Activated T-helper 17 cell treated with anti-CD3 and anti-CD28 coated beads, Interleukin-2, amount 50 U/mL, for 72 hours (primary cell): ENCODE results near the gene ETFB. TPM values are rescaled to one million over a fixed set of nuclear protein-coding genes. Genes with fewer than 3 reads are reported as not detected.
"Not testable (repeated sequence)": the region's sequence is repeated elsewhere in the genome, so short reads cannot be mapped to it uniquely, and the experiment has no call there.

Experiments used
- ATAC-seq: fragments of 150-1000 bp; cut with Tn5 transposase; replicated peaks from 2 replicates; pipeline ENCODE4 v1.10.0; 2021; ENCODE audit warnings: mild to moderate bottlenecking, moderate library complexity
- H3K27ac Mint-ChIP-seq: one replicate; pipeline ENCODE4 v1.8.0; 2022; ENCODE audit warnings: mixed read lengths
- H3K27me3 Mint-ChIP-seq: one replicate; pipeline ENCODE4 v1.8.0; 2022; ENCODE audit warnings: mixed read lengths
- H3K36me3 Mint-ChIP-seq: one replicate; pipeline ENCODE4 v1.8.0; 2022; ENCODE audit warnings: low read depth, mild to moderate bottlenecking, mixed read lengths
- H3K4me1 Mint-ChIP-seq: one replicate; pipeline ENCODE4 v1.8.0; 2022; ENCODE audit warnings: mixed read lengths
- H3K4me3 Mint-ChIP-seq: one replicate; pipeline ENCODE4 v1.8.0; 2022; ENCODE audit warnings: mild to moderate bottlenecking, mixed read lengths
- H3K9me3 Mint-ChIP-seq: one replicate; pipeline ENCODE4 v1.8.0; 2022; ENCODE audit warnings: mixed read lengths
- total RNA-seq, 2 donors: library from RNA; stranded (reverse); gene quantifications; one replicate each; pipeline ENCODE4 v1.2.3, GENCODE V29; 2022

ETFB gene
- 100 to 1,000 TPM in 1 of 2 donors, 10 to 100 TPM in 1; 67.0 to 101 TPM for total RNA-seq

DNA sequence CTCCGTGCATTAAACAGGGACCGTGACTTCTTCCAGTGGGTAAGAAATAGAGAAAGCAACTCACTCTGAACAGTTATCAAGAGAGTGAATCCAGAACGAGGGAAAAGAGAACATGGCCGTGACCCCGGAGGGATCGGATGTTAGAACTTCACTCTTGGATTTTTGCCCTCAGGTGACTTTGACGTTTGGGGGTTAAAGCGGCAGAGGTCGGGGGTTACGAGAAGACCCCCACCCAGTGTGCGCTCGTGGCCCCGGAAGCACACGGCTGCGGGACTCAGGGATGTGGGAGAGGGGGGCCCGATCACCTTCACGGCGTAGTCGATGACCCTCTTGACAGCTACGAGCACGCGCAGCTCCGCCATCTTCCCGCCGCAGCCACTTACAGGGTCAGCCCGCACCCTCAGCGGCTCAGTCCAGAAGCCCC is at the start of gene ETFB:
Gene ETFB (minus strand): TSS at position 424 of the 424 bp plus-strand sequence. CDS start 62 bp downstream, at position 362.
- peaks cover 33% of the 10 kb centered on the region for H3K36me3 Mint-ChIP-seq
- no peaks in the 10 kb centered on the region for H3K27me3 Mint-ChIP-seq
- peak within 1 kb of the TSS; percentile 100 for H3K4me3 Mint-ChIP-seq
- no peak for ATAC-seq
- H3K27ac Mint-ChIP-seq: peak within 1 kb of the TSS; percentile 98
- H3K4me1 Mint-ChIP-seq: peaks cover 32% of the 10 kb centered on the region
- no peaks in the 10 kb centered on the region for H3K9me3 Mint-ChIP-seq

DNA sequence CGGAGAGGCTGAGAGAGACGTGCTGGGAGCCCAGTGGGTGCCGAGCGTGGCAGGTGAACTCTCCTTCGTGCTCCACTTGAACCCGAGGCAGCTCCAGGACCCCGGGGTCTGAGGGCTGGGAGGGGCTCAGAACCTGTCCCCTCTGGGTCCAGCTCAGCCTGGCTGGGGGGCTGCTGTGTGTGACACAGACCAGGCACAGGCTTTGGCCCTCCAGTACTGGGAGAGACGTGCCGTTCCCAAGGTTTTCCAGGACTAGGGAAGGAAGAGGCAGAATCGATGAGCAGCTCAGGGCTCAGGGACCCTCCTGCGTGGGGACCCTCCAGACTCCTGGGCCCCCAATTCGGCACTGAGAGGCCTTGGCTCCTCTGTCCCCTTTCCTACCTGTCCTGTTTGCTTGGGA is 49.0 kb upstream of the ETFB start:
- Mint-ChIP-seq H3K36me3 (no peaks in the 10 kb centered on the region), H3K27me3 (peaks cover 16% of the 10 kb centered on the region), H3K9me3 (no peaks in the 10 kb centered on the region), H3K27ac (no peak overlapping the region), H3K4me3 (no peak overlapping the region), H3K4me1 (peaks cover 5% of the 10 kb centered on the region)
- no peak for ATAC-seq

DNA sequence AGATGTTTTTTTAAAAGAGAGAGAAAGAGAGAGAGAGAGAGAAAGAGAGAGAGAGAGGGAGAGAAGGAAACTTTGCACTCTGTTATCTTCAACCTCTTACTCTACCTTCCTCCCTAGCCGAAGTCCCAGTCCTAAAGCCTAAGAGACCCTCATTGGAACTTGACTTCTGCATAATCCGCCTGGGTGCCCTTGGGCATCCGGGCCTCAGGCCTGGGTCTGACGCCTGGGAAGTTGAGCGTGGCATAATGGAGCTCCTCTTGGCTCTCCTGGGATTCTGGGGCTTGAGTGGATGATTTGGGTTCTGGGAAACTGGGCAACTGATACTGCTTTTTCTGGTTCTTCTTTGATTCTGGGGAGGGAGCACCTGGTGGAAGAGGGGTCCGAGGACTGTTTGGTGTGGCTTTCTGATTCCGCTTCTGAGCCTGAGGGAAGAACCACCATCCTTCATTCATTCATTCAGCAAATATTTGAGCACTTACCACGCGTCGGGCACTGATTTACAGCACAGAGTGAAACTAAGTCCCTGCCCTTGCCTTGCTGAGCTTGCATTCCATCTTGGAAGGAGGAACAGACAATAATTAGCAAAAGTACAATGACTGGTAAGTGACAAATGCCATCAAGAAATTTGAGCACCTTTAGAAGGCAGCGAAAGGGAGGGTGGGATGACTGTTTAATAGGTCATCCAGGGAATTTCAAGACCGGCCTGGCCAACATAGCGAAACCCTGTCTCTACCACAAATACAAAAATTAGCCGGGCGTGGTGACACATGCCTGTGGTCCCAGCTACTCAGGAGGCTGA is 45.0 kb upstream of the ETFB start:
- Mint-ChIP-seq H3K4me3 (no peak overlapping the region), H3K27ac (no peak overlapping the region), H3K36me3 (no peaks in the 10 kb centered on the region), H3K9me3 (no peaks in the 10 kb centered on the region), H3K27me3 (peaks cover 7% of the 10 kb centered on the region), H3K4me1 (no peaks in the 10 kb centered on the region)
- no peak for ATAC-seq

DNA sequence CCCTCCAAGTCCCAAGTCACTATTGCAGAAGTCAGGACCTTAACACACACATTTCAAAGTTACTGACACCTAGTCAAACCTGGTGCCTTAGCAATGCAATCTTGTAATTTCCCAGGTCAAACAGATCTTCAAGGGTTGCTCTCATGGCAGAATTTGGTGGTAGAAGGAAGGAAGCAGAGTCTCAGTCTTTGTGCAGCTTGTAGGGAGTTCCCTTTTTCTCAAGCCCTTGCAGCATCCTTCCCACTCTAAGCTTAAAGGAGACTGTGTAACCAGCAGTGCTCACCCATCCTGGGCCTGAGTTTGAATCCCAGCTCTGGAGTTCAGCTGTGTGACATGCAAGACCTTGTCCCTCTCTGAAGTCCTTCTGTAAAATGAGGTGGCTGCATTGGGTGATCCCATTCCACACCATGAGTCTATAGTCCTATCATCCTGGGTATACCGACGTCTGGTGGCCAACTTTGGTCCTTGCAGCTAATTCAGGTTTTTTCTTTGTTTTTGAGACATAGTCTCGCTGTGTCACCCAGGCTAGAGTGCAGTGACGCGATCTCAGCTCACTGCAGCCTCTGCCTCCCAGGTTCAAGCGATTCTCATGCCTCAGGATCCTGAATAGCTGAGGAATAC is 41.4 kb upstream of the ETFB start:
- Mint-ChIP-seq H3K9me3 (peaks cover 3% of the 10 kb centered on the region), H3K36me3 (no peaks in the 10 kb centered on the region), H3K27ac (no peak overlapping the region), H3K27me3 (peaks cover 14% of the 10 kb centered on the region), H3K4me3 (no peak overlapping the region), H3K4me1 (peaks cover 5% of the 10 kb centered on the region)
- peak; percentile 74 for ATAC-seq

DNA sequence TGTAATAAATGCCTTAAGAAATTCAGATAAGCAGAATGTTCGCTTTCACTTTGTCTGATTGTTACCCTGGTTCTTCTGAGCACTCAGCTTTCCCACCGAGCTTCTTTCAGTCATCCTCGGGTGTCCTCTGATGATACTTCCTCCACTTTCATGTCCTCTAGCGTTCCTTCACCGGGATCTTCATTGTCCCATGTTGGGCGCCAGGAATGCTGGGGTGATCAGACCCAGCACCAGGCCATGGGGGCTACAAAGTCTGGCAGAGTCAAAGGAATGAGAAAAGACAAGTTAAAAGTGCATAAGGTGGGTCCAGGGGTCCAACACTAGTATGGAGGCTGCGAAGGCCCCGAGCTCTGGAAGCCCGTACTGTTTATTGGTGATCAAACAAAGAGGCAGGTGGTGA is 35.9 kb upstream of the ETFB start:
- Mint-ChIP-seq H3K4me3 (no peak overlapping the region), H3K9me3 (peaks cover 11% of the 10 kb centered on the region), H3K27me3 (peaks cover 7% of the 10 kb centered on the region), H3K36me3 (no peaks in the 10 kb centered on the region), H3K4me1 (peaks cover 5% of the 10 kb centered on the region), H3K27ac (no peak overlapping the region)
- no peak for ATAC-seq

DNA sequence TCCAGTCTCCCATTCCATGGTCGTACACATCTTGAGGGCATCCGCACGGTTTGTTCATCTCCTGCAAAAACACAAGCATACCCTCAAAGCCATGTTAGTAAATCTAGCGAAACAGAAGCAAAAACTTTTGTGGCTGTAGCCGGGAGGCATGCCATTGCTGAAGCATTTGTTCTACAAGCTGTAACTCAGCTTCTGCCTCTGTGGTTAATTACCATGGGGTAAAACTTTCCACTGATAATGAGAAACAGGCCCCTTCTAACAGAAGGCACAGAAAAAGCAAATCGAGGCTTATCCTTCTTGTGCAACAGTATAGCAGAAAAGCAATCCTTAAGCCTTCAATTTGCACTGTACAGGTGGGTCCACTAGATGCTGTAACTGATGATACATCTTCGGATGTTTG is 33.7 kb upstream of the ETFB start:
- not testable (repeated sequence) for H3K4me1 Mint-ChIP-seq, H3K36me3 Mint-ChIP-seq, H3K4me3 Mint-ChIP-seq, H3K27me3 Mint-ChIP-seq, ATAC-seq
- H3K27ac Mint-ChIP-seq: peak overlapping the region; percentile 5
- peaks cover 11% of the 10 kb centered on the region for H3K9me3 Mint-ChIP-seq

DNA sequence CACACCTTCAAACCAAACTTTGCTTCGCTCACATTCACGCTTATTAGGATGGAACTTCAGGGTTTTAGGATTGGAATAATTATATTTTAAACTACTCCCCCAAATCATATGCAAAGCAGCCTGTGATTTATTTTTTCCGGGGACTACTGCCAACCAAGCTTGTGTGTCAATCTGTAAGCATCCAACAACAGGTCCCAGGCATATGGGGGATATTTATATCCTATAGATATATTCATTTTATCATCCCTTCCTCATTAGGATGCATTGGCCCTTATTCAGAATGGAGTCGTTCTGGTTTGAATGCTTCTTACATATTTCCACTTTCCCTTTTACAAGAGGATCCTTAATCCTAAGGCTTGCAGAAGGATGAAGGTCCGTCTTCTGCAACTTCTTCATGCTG is 33.0 kb upstream of the ETFB start:
- Mint-ChIP-seq H3K27me3 (peaks cover 7% of the 10 kb centered on the region), H3K36me3 (peaks cover 13% of the 10 kb centered on the region), H3K4me3 (no peak overlapping the region), H3K27ac (no peak overlapping the region), H3K9me3 (peaks cover 11% of the 10 kb centered on the region), H3K4me1 (peaks cover 5% of the 10 kb centered on the region)
- ATAC-seq: no peak

DNA sequence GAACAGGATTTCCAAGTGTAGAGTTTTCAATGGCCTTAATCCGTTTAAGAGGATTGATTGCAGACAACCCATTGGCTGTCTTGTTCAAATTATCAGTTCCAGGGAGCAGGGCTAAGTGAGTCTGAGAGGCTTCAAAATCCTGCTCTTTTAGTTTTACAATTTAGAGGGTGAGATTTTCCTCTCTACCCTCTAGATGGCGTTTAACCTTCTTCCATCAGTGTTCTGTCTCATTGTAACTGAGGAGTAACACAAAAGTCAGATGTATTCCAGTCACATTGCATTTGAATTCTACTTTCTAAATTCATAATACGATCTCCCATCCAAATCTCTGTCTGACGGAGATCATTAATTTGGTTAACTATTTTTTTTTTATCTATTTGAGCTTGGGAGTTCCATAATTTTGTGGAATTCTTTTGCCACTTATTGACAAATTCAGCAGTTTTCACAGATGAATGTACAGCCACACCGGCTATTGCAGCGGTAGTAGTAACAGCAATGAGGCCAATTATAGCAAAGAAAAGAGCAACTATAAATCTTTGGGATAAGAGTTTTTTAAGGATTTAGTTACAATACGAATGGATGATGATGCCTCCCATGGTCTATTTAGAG is 32.0 kb upstream of the ETFB start:
- Mint-ChIP-seq H3K36me3 (peaks cover 17% of the 10 kb centered on the region), H3K27ac (no peak overlapping the region), H3K4me1 (peaks cover 5% of the 10 kb centered on the region), H3K27me3 (peaks cover 3% of the 10 kb centered on the region), H3K4me3 (no peak overlapping the region), H3K9me3 (peaks cover 11% of the 10 kb centered on the region)
- ATAC-seq: no peak

DNA sequence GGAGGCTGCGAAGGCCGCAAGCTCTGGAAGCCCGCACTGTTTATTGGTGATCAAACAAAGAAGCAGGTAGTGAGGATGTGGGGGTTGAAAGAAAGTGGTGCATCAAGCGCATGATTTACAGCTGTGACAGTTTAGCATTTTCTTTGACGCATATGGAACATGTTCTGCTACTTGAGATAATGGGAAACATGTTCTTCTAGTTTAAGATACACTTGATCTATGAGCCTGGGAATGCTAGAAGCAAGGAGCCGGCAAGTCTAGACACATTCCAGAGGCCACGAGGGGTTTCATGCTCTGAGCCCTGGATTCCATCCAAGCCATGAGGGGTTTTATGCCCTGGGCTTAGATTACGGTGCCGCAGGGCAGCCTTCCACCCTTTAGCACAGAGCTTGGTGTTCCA is 31.3 kb upstream of the ETFB start:
- not testable (repeated sequence) for H3K27me3 Mint-ChIP-seq, H3K4me3 Mint-ChIP-seq, ATAC-seq, H3K4me1 Mint-ChIP-seq, H3K9me3 Mint-ChIP-seq, H3K27ac Mint-ChIP-seq
- H3K36me3 Mint-ChIP-seq: peaks cover 17% of the 10 kb centered on the region

DNA sequence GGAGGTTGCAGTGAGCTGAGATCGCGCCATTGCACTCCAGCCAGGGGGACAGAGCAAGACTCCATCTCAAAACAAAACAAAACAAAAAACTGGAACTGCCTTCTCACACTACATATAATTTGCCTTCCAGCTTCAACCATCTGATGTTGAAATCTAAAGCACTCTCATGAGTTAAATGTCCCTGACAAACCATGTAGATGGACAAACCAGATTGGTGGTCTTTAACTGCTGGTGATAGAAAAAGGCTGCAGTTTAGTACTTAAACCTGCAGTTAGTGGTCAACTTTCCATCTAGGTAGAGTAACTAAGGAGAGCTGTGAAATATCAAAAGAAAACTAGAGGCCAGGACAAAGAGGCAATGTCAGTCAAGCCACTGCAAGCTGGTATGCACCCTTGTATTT is 30.0 kb upstream of the ETFB start:
- H3K36me3 Mint-ChIP-seq: peaks cover 17% of the 10 kb centered on the region

DNA sequence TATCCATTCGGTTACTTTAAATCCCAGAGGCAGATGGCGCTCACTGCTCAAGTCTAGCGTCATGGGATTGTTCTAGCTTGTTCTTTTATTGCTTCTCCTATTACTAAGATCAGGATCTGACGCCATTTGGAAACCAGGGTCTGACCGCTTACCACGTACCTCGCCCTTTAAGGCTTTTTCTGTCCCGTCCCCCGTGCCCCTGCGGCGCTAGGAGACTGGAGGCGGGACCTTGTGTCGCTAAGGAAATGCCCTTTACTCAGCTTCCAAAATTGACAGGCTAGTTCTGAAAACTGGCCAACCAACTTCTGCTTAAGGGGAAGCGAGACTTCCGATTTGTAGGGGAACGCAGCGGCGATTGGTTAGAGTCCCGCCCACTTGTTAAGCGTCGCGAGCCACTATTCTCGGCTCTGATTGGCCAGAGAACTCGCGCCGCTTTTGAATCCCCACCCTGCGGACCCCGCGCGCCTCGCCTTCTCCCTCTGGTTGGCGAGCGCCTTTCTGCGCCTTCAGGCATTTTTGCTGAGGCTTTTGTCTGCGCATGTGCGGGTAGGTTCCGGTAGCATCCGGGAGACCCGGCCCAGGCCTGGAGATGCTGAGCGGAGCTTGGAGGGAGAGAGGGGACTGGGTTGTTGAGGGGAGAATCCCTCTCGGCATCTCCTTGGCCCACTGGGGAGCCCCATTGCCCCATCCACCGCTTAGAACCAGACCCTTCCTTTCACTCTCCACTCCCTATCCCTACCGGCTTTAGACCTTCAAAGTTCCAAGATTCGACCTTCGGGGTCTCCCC is 28.1 kb upstream of the ETFB start:
- H3K27me3 Mint-ChIP-seq: no peaks in the 10 kb centered on the region
- ATAC-seq: peak; percentile 88
- H3K4me1 Mint-ChIP-seq: peaks cover 16% of the 10 kb centered on the region
- H3K4me3 Mint-ChIP-seq: peak overlapping the region; percentile 96
- H3K9me3 Mint-ChIP-seq: no peaks in the 10 kb centered on the region
- peaks cover 17% of the 10 kb centered on the region for H3K36me3 Mint-ChIP-seq
- peak overlapping the region; percentile 97 for H3K27ac Mint-ChIP-seq

More for the DNA sequence above, 30.0 kb upstream of the ETFB start:
- ATAC-seq: no peak
- no peaks in the 10 kb centered on the region for H3K27me3 Mint-ChIP-seq
- peaks cover 13% of the 10 kb centered on the region for H3K4me1 Mint-ChIP-seq
- peak overlapping the region; percentile 97 for H3K27ac Mint-ChIP-seq
- H3K4me3 Mint-ChIP-seq: peak overlapping the region; percentile 96
- H3K9me3 Mint-ChIP-seq: no peaks in the 10 kb centered on the region

DNA sequence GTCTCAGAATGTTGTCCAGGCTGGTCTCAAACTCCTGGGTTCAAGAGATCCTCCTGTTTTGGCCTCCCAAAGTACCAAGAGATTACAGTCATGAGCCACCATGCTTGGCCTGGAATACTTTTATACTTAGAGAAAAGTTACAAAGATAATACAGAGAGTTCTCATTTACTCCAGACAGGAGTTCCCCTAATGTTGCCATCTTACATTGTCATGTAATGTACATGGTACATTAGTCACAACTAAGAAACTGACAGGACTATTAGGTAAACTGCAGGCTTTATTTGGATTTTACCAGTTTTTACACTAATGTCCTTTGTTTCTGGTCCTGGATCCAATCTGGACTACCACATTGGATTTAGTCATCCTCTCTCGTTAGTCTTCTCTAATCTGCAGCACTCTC is 26.5 kb upstream of the ETFB start:
- H3K9me3 Mint-ChIP-seq: no peaks in the 10 kb centered on the region
- ATAC-seq: no peak
- H3K36me3 Mint-ChIP-seq: peaks cover 17% of the 10 kb centered on the region
- H3K27ac Mint-ChIP-seq: peak overlapping the region; percentile 75
- peaks cover 16% of the 10 kb centered on the region for H3K4me1 Mint-ChIP-seq
- peak overlapping the region; percentile 71 for H3K4me3 Mint-ChIP-seq
- no peaks in the 10 kb centered on the region for H3K27me3 Mint-ChIP-seq

DNA sequence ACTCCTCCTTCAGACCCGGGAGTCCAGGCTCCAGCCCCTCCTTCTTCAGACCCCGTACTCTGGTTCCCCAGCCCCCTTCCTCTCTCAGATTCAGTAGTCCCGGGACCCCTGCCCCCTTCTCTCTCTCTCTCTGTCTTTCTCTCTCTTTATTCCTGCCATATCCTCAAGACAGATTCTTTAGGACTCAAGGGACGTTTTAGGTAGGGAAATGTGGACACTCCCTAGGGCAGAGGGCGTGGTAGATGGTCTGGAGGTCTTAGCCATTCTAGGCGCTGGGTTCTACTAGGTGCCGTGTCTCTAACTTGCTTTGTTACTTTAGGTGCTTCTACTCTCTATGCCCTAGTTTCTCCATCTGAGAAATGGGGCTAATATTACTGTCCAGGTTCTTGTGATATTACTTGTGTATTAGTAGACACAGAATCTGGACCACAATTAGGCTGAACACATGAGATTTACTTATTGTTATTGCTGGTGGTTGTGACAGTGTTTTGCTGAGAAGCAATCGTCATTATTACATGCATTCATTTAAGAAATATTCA is 25.0 kb upstream of the ETFB start:
- H3K36me3 Mint-ChIP-seq: peaks cover 17% of the 10 kb centered on the region
- H3K9me3 Mint-ChIP-seq: no peaks in the 10 kb centered on the region
- H3K4me1 Mint-ChIP-seq: peaks cover 16% of the 10 kb centered on the region
- ATAC-seq: no peak
- H3K27me3 Mint-ChIP-seq: no peaks in the 10 kb centered on the region
- H3K4me3 Mint-ChIP-seq: no peak overlapping the region
- H3K27ac Mint-ChIP-seq: peak overlapping the region; percentile 73

DNA sequence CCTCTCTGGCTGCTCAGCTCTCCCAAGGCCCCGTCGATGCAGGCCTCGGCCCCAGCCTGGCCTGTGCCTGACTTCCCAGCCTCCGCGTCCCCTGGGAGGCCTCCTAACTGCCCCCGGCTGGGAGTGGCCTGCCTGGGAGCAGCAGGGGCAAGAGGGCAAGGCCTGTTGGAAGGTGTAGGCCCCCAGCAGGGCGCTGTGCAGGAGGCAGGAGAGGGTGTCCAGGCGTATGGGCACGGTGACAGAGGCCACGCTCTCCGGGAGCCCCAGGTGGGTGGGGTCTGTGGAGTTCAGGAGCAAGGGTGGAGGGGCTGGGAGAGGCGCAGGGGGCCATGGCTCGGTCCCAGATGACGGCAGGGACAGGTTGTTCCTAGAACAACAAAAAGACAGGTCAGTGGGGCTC is 23.0 kb upstream of the ETFB start:
- Mint-ChIP-seq H3K27me3 (no peaks in the 10 kb centered on the region), H3K27ac (no peak overlapping the region), H3K4me1 (peaks cover 16% of the 10 kb centered on the region), H3K36me3 (peaks cover 3% of the 10 kb centered on the region), H3K9me3 (no peaks in the 10 kb centered on the region), H3K4me3 (no peak overlapping the region)
- ATAC-seq: no peak
